Fibroblast of villous mesenchyme (primary cell): Measurements from ENCODE around the gene SLC52A3. TPM values are rescaled to one million over a fixed set of nuclear protein-coding genes. Genes with fewer than 3 reads are reported as not detected.
A peak's percentile ranks its signal among the peaks of the same experiment; 100 is the strongest.
"Not testable (repeated sequence)": the region's sequence is repeated elsewhere in the genome, so short reads cannot be mapped to it uniquely, and the experiment has no call there.

Source experiments
- DNase-seq: peaks from one replicate; pipeline ENCODE4 v3.0.0-alpha.2; 2010; ENCODE audit warnings: low read depth
- H3K4me3 ChIP-seq: 2 replicates; pipeline ENCODE4 v1.5.1; 2011; ENCODE audit warnings: low read depth, mild to moderate bottlenecking, low read length
- CTCF ChIP-seq: IDR thresholded peaks from 2 replicates; pipeline ENCODE4 v1.5.1; 2012; ENCODE audit warnings: low read depth, mild to moderate bottlenecking, low read length; ENCODE audit not compliant: insufficient read depth
- total RNA-seq: library from RNA; depleted of rRNA; stranded (reverse); fragments of >200 nt; gene quantifications from 2 replicates; pipeline ENCODE4 v1.2.3, GENCODE V29; 2012

The SLC52A3 gene
- total RNA-seq, 1 donor = not detected

GRCh38 chr20:731891-732560, 36.3 kb downstream of the SLC52A3 start:
- DNase-seq = no peak
- no peak for TF ChIP-seq CTCF
- no peak overlapping the region for H3K4me3 ChIP-seq

- no peak for TF ChIP-seq CTCF
- DNase-seq = no peak
- H3K4me3 ChIP-seq = no peak overlapping the region
Observed at GRCh38 chr20:730005-730404, 38.3 kb downstream of the SLC52A3 start.

- TF ChIP-seq CTCF = peak; percentile 53
- DNase-seq = peak; percentile 13
- peak overlapping the region; percentile 45 for H3K4me3 ChIP-seq
Observed at GRCh38 chr20:728256-728944, 39.9 kb downstream of the SLC52A3 start.

- no peak for DNase-seq
- TF ChIP-seq CTCF = no peak
- H3K4me3 ChIP-seq = no peak overlapping the region
Observed at GRCh38 chr20:726160-726559, 42.1 kb downstream of the SLC52A3 start.

GRCh38 chr20:725491-725890, 42.8 kb downstream of the SLC52A3 start:
- no peak for TF ChIP-seq CTCF
- DNase-seq = no peak
- no peak overlapping the region for H3K4me3 ChIP-seq

GRCh38 chr20:724797-725196, 43.5 kb downstream of the SLC52A3 start:
- H3K4me3 ChIP-seq, DNase-seq: not testable (repeated sequence)

- H3K4me3 ChIP-seq = no peak overlapping the region
- no peak for TF ChIP-seq CTCF
- no peak for DNase-seq
Observed at GRCh38 chr20:723756-724155, 44.5 kb downstream of the SLC52A3 start.
